HG03103 (cell line): ENCODE measurements around the gene HMBS.
"Not testable (repeated sequence)": the region's sequence is repeated elsewhere in the genome, so short reads cannot be mapped to it uniquely, and the experiment has no call there.

Experiments
- ATAC-seq: cut with Tn5 transposase; IDR thresholded peaks from one replicate; pipeline ENCODE4 v1.9.1; 2021; ENCODE audit warnings: low read depth; ENCODE audit not compliant: unreplicated experiment

HMBS gene

GRCh38 chr11:119100994-119101758 lies 16.5 kb downstream of the HMBS start:
- peak; percentile 12 for ATAC-seq

- ATAC-seq: peak; percentile 81
Observed at GRCh38 chr11:119101759-119102423, 17.2 kb downstream of the HMBS start, which contains the start of gene DPAGT1. TSS of gene DPAGT1 (minus strand) at chr11:119101853. CDS start at chr11:119101655, 198 bp downstream.

- not testable (repeated sequence) for ATAC-seq
Observed at GRCh38 chr11:119103161-119103664, 18.5 kb downstream of the HMBS start.

- no peak for ATAC-seq
Observed at GRCh38 chr11:119103793-119104192, 19.1 kb downstream of the HMBS start.

GRCh38 chr11:119106564-119107537 lies 22.2 kb downstream of the HMBS start, which contains the start of gene C2CD2L:
TSS of gene C2CD2L (plus strand) at chr11:119107344. CDS start at chr11:119107742, 398 bp downstream.
- ATAC-seq: peak; percentile 74

GRCh38 chr11:119107538-119108145 lies 23.0 kb downstream of the HMBS start:
- ATAC-seq: peak; percentile 18

GRCh38 chr11:119108146-119108856 lies 23.6 kb downstream of the HMBS start:
- ATAC-seq: no peak

GRCh38 chr11:119108857-119109221 lies 24.2 kb downstream of the HMBS start:
- ATAC-seq: no peak

GRCh38 chr11:119109843-119110242 lies 25.2 kb downstream of the HMBS start:
- ATAC-seq: no peak

GRCh38 chr11:119110439-119110838 lies 25.8 kb downstream of the HMBS start:
- ATAC-seq: no peak

- ATAC-seq: no peak
Observed at GRCh38 chr11:119111361-119111925, 26.8 kb downstream of the HMBS start.

GRCh38 chr11:119112314-119113020 lies 27.8 kb downstream of the HMBS start:
- ATAC-seq: no peak

- no peak for ATAC-seq
Observed at GRCh38 chr11:119113716-119114115, 29.0 kb downstream of the HMBS start.

GRCh38 chr11:119114351-119114750 lies 29.7 kb downstream of the HMBS start:
- ATAC-seq: no peak

- no peak for ATAC-seq
Observed at GRCh38 chr11:119115484-119116234, 31.0 kb downstream of the HMBS start.

GRCh38 chr11:119116235-119116594 lies 31.5 kb downstream of the HMBS start:
- no peak for ATAC-seq

- ATAC-seq: no peak
Observed at GRCh38 chr11:119116601-119117000, 31.9 kb downstream of the HMBS start.
